Ishikawa (cell line): ENCODE measurements around the gene KATNAL1.

Experiments
- CEBPB ChIP-seq: IDR thresholded peaks from 2 replicates; pipeline ENCODE4 v1.6.1; 2012
- CREB1 ChIP-seq: IDR thresholded peaks from 2 replicates; pipeline ENCODE4 v1.6.1; 2012; ENCODE audit warnings: low read depth
- EGR1 ChIP-seq: IDR thresholded peaks from 2 replicates; pipeline ENCODE4 v1.6.1; 2012
- EP300 ChIP-seq: IDR thresholded peaks from 2 replicates; pipeline ENCODE4 v1.6.1; 2012; ENCODE audit warnings: borderline replicate concordance
- FOXM1 ChIP-seq: IDR thresholded peaks from 2 replicates; pipeline ENCODE4 v1.6.1; 2012; ENCODE audit warnings: low read depth, borderline replicate concordance
- MAX ChIP-seq: IDR thresholded peaks from 2 replicates; pipeline ENCODE4 v1.6.1; 2012
- NFIC ChIP-seq: IDR thresholded peaks from 2 replicates; pipeline ENCODE4 v1.6.1; 2012
- RAD21 ChIP-seq: IDR thresholded peaks from 2 replicates; pipeline ENCODE4 v1.6.1; 2012; ENCODE audit warnings: low read depth
- REST ChIP-seq: IDR thresholded peaks from 2 replicates; pipeline ENCODE4 v1.6.1; 2012; ENCODE audit warnings: low read depth, mild to moderate bottlenecking
- TAF1 ChIP-seq: IDR thresholded peaks from 2 replicates; pipeline ENCODE4 v1.6.1; 2012; ENCODE audit warnings: low read depth, mild to moderate bottlenecking
- TCF12 ChIP-seq: IDR thresholded peaks from 2 replicates; pipeline ENCODE4 v1.6.1; 2012; ENCODE audit warnings: low read depth
- TEAD4 ChIP-seq: IDR thresholded peaks from 2 replicates; pipeline ENCODE4 v1.6.1; 2012
- USF1 ChIP-seq: IDR thresholded peaks from 2 replicates; pipeline ENCODE4 v1.6.1; 2012
- YY1 ChIP-seq: IDR thresholded peaks from 2 replicates; pipeline ENCODE4 v1.6.1; 2012; ENCODE audit warnings: low read depth
- ZBTB7A ChIP-seq: IDR thresholded peaks from 2 replicates; pipeline ENCODE4 v1.6.1; 2012; ENCODE audit warnings: low read depth

The KATNAL1 gene

GRCh38 chr13:30307194-30307970 lies at the start of gene KATNAL1:
Gene KATNAL1 (minus strand): TSS chr13:30307551. CDS start chr13:30283777, 23,774 bp downstream.
- TF ChIP-seq TAF1 (0 out of 2 replicates have a peak, but pooled peaks have one; percentile 45), TEAD4 (no peak; the same call in 1 of the 2 replicates), USF1 (no peak), FOXM1 (no peak), TCF12 (no peak), MAX (peak; percentile 86), EP300 (no peak; the same call in 1 of the 2 replicates), ZBTB7A (peak; percentile 60; the same call in 1 of the 2 replicates), EGR1 (0 out of 2 replicates have a peak, but pooled peaks have one; percentile 27), REST (no peak), YY1 (0 out of 2 replicates have a peak, but pooled peaks have one; percentile 23), CREB1 (no peak), RAD21 (no peak), CEBPB (no peak), NFIC (no peak; the same call in 1 of the 2 replicates)

GRCh38 chr13:30355839-30356238 lies 48.5 kb upstream of the KATNAL1 start:
- TF ChIP-seq TEAD4, result no peak

GRCh38 chr13:30355384-30355699 lies 48.0 kb upstream of the KATNAL1 start:
- TF ChIP-seq TCF12, result no peak
- no peak for TF ChIP-seq NFIC
- TF ChIP-seq RAD21, result no peak
- no peak for TF ChIP-seq YY1
- TF ChIP-seq FOXM1, result no peak
- TF ChIP-seq TEAD4, result no peak
- no peak for TF ChIP-seq CREB1

- TF ChIP-seq EP300 (no peak), CREB1 (no peak), MAX (no peak), YY1 (no peak), TEAD4 (no peak), TCF12 (no peak), EGR1 (no peak), TAF1 (no peak), USF1 (no peak), REST (no peak), ZBTB7A (no peak), NFIC (no peak), RAD21 (no peak), FOXM1 (no peak), CEBPB (no peak)
Observed at GRCh38 chr13:30354493-30355383, 47.4 kb upstream of the KATNAL1 start.

- TF ChIP-seq TCF12 (no peak), YY1 (no peak), NFIC (no peak), TAF1 (no peak), CEBPB (no peak), USF1 (no peak), TEAD4 (no peak), EGR1 (no peak), REST (no peak), ZBTB7A (no peak), RAD21 (no peak), FOXM1 (no peak), MAX (no peak), CREB1 (no peak), EP300 (no peak)
Observed at GRCh38 chr13:30353471-30354215, 46.3 kb upstream of the KATNAL1 start.
